Measurements from ENCODE around the gene PDLIM7. TPM values are rescaled to one million over a fixed set of nuclear protein-coding genes. Genes with fewer than 3 reads are reported as not detected.
A peak's percentile ranks its signal among the peaks of the same experiment; 100 is the strongest.

The PDLIM7 gene
- total RNA-seq, 1 donor from 2014 or later, result 54.4 TPM

DNA sequence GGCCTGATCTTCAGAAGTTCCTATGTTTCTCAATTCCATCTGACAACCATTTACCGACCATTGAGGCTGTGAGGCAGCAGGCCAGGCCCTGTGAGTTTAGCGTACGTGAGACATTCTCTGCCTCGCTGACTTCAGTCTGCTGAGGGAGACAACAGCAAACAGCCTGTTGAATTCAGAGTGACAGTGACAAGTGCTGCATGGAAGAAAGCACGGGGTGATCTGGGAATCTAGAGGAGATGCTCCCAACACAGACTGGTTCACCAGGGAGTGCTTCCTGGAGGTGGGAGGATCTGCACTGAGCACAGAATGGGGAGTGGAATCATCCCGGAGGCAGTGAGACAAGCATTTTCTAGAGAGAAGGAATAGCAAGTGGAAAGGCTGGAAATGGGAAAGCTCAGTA is 29.4 kb upstream of the PDLIM7 start:
- TF ChIP-seq, protein P1, sequence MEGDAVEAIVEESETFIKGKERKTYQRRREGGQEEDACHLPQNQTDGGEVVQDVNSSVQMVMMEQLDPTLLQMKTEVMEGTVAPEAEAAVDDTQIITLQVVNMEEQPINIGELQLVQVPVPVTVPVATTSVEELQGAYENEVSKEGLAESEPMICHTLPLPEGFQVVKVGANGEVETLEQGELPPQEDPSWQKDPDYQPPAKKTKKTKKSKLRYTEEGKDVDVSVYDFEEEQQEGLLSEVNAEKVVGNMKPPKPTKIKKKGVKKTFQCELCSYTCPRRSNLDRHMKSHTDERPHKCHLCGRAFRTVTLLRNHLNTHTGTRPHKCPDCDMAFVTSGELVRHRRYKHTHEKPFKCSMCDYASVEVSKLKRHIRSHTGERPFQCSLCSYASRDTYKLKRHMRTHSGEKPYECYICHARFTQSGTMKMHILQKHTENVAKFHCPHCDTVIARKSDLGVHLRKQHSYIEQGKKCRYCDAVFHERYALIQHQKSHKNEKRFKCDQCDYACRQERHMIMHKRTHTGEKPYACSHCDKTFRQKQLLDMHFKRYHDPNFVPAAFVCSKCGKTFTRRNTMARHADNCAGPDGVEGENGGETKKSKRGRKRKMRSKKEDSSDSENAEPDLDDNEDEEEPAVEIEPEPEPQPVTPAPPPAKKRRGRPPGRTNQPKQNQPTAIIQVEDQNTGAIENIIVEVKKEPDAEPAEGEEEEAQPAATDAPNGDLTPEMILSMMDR (IDR thresholded peaks at IDR 0.05; ENCODE audit: borderline replicate concordance), result no peak
- H3K4me3 ChIP-seq, result no peak overlapping the region
- H3K27me3 ChIP-seq (ENCODE audit: low read depth), result no peaks in the 10 kb centered on the region
- no peaks in the 10 kb centered on the region for H3K9me3 ChIP-seq (replicated peaks)
- H3K4me1 ChIP-seq, result peaks cover 22% of the 10 kb centered on the region
- DNase-seq, result no peak
- intact Hi-C loops (cut with micrococcal nuclease), result no loop called here
- no peak overlapping the region for H3K27ac ChIP-seq (replicated peaks)
- H3K36me3 ChIP-seq, result peaks cover 95% of the 10 kb centered on the region

DNA sequence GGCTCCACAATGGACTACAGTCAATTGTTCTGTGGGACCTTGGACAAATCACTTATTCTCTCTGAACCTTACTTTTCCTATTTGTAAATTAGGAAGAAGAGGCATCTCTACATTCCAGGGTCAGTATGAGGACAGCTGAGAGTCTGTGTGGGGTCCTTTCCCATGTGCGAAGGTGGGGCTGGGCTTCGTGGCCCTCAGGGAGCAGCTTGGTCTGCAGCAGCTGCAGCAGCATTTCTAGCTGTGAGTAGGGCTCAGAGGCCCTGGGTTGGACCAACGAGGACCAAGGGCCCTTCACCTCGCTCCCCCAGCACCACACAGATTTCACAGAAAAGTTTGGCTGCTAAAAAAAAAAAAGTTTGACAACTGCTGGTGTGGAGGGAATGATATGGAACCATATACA is 28.8 kb upstream of the PDLIM7 start:
- TF ChIP-seq, protein P1 (IDR thresholded peaks at IDR 0.05; ENCODE audit: borderline replicate concordance), result no peak
- intact Hi-C loops (cut with micrococcal nuclease), result no loop called here
- DNase-seq, result no peak
- Histone ChIP-seq H3K36me3 (peaks cover 95% of the 10 kb centered on the region), H3K4me3 (no peak overlapping the region), H3K27ac (replicated peaks) (no peak overlapping the region), H3K9me3 (replicated peaks) (no peaks in the 10 kb centered on the region), H3K4me1 (peaks cover 21% of the 10 kb centered on the region), H3K27me3 (ENCODE audit: low read depth) (no peaks in the 10 kb centered on the region)

DNA sequence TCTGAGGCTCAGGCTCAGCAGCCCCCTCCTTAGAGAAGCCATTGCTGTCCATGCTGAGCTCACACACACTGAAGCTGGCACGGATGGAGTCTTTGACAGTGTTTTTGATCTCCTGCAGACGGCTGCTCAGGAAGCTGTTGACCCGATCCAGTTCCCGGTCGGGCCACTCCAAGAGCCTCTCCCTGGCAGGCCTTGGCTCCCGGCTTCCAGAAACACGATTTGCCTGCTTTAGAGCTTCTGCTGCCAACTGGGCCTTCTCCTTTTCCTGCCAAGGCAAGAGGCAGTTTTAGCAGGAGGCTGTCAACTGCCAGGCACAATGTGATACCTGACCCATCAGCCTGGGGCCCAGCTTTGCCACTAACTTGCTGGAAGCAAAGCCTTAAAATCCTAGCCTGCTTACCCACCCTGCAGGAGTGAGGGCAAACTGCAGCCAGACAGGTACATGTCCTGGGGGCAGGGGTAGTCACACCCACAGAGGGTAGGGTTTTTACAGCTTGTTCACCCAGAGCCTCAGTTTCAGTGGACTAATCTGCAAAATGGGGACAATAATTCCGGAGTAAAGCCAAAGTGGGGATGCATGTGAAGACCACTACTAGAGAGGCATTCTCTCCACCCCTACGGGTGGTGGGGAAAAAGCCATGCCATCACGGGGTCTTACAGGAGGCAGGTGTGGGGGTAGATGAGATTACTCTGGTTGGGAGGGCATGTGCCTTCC is 27.7 kb upstream of the PDLIM7 start:
- intact Hi-C loops (cut with micrococcal nuclease), result no loop called here
- no peak for DNase-seq
- TF ChIP-seq, protein P1 (IDR thresholded peaks at IDR 0.05; ENCODE audit: borderline replicate concordance), result no peak
- H3K4me3 ChIP-seq, result no peak overlapping the region
- H3K27me3 ChIP-seq (ENCODE audit: low read depth), result no peaks in the 10 kb centered on the region
- H3K36me3 ChIP-seq, result peaks cover 95% of the 10 kb centered on the region
- H3K4me1 ChIP-seq, result peaks cover 14% of the 10 kb centered on the region
- H3K27ac ChIP-seq (replicated peaks), result peak overlapping the region; percentile 50
- no peaks in the 10 kb centered on the region for H3K9me3 ChIP-seq (replicated peaks)

DNA sequence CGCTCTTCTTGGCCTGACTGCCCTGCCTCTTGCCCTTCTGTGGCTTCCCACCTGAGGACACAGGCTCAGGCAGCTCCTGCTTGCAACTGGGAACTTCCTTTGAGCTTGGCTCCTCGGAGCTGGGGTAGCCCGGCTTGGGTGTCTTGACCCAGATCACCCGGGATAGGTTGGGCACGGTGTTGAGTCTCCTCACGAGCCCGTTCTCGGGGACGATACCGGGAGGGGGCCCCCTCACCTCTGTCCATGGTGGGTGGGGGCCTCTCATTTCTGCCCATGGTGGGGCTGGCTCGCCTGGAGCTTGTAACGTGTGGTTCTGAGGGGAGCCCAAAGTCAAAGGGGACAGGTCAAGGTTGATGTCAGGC is 27.1 kb upstream of the PDLIM7 start:
- TF ChIP-seq, protein P1 (IDR thresholded peaks at IDR 0.05; ENCODE audit: borderline replicate concordance), result no peak
- intact Hi-C loops (cut with micrococcal nuclease), result no loop called here
- no peaks in the 10 kb centered on the region for H3K9me3 ChIP-seq (replicated peaks)
- DNase-seq, result peak; percentile 8
- no peak overlapping the region for H3K4me3 ChIP-seq
- H3K27me3 ChIP-seq (ENCODE audit: low read depth), result no peaks in the 10 kb centered on the region
- H3K27ac ChIP-seq (replicated peaks), result peak overlapping the region; percentile 50
- peaks cover 95% of the 10 kb centered on the region for H3K36me3 ChIP-seq
- H3K4me1 ChIP-seq, result peaks cover 14% of the 10 kb centered on the region

DNA sequence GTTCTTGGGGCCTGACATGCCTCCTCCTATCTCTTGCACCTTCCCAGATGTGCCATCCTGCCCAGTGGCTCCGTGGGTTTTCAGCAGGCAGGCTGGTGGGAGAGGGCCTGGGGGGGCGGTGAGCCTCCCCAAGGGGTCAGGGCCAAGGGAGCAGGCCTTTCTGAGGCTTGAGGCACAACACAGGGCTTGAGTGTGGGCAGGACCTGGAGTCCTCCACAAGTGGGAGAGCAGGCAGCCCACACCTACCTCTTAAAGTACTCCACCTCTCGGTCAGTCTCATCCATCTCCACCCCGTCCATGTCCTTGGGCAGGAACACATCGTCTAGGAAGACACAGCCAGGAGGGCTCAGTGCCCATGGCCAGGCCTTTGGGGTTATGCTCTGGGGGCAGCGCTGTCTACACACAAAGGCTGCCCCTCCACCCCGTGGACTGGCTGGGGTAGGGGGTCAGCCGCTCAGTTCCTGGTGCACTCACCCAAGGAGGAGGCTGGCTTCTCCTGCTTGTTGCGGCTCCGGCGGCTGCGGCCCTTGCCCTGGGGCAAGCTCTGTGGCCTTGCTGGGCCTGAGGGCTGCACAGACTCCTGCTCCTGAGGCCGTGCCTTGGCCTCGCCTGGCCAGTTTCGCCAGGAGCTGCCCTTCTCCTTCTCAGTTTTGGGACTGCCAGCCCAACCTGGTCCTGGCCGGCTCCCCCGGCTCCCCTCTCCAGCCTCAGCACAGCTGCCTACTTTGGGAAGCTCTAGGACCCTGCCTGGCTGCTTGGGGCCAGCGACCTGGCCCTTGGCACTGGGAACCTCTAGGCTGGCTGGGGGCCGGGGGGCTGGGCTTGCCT is 26.5 kb upstream of the PDLIM7 start:
- intact Hi-C loops (cut with micrococcal nuclease), result no loop called here
- peaks cover 95% of the 10 kb centered on the region for H3K36me3 ChIP-seq
- H3K27ac ChIP-seq (replicated peaks), result peak overlapping the region; percentile 50
- H3K4me3 ChIP-seq, result no peak overlapping the region
- H3K9me3 ChIP-seq (replicated peaks), result no peaks in the 10 kb centered on the region
- TF ChIP-seq, protein P1 (IDR thresholded peaks at IDR 0.05; ENCODE audit: borderline replicate concordance), result no peak
- H3K4me1 ChIP-seq, result peaks cover 18% of the 10 kb centered on the region
- no peaks in the 10 kb centered on the region for H3K27me3 ChIP-seq (ENCODE audit: low read depth)
- DNase-seq, result peak; percentile 10

Data from left ventricle myocardium inferior (tissue), 1 donor.